ENCODE results near the gene PABPC1L2A.
"Not testable (repeated sequence)": the region's sequence is repeated elsewhere in the genome, so short reads cannot be mapped to it uniquely, and the experiment has no call there.

DNA sequence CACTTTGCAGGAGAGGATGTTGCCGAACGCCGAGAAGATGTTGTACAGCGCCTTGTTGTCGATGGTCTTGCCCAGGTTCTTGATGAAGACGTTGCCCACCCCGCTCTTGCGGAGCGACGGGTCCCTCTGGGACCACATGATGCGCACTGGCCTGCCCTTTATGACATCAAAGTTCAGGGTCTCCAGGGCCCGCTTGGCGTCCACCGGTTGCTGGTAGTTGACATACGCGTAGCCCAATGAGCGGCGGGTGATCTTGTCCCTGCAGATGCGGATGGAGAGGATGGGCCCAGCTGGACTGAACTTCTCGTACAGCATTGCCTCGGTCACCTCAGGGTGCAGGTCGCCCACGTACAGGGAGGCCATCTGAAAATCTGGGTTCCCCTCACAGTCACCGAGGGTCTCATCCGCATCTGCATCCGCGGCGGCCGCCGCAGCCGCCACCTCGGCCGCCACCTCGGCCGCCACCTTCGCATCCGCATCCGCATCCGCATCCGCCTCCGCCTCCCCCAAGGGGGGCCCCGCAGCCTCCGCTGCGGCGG, at the start of gene PABPC1L2A:
- TF ChIP-seq, protein P1, sequence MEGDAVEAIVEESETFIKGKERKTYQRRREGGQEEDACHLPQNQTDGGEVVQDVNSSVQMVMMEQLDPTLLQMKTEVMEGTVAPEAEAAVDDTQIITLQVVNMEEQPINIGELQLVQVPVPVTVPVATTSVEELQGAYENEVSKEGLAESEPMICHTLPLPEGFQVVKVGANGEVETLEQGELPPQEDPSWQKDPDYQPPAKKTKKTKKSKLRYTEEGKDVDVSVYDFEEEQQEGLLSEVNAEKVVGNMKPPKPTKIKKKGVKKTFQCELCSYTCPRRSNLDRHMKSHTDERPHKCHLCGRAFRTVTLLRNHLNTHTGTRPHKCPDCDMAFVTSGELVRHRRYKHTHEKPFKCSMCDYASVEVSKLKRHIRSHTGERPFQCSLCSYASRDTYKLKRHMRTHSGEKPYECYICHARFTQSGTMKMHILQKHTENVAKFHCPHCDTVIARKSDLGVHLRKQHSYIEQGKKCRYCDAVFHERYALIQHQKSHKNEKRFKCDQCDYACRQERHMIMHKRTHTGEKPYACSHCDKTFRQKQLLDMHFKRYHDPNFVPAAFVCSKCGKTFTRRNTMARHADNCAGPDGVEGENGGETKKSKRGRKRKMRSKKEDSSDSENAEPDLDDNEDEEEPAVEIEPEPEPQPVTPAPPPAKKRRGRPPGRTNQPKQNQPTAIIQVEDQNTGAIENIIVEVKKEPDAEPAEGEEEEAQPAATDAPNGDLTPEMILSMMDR (conservative IDR thresholded peaks at IDR 0.05; ENCODE audit: low read depth, low read length): not testable (repeated sequence)
- TF ChIP-seq EZH2 (IDR thresholded peaks at IDR 0.05; ENCODE audit: borderline replicate concordance, low read depth, low read length, poor library complexity, severe bottlenecking): not testable (repeated sequence)

Data from A673 (cell line).